SK-N-SH treated with all-trans-retinoic acid at 6 μM for 48 hours (cell line): ENCODE measurements around the gene HYCC1.
"Not testable (repeated sequence)": the region's sequence is repeated elsewhere in the genome, so short reads cannot be mapped to it uniquely, and the experiment has no call there.

ENCODE experiments used
- ATAC-seq: fragments of 200-7000 bp; cut with Tn5 transposase; 3 replicates; pipeline ENCODE4 v1.9.1; 2020; ENCODE audit warnings: mild to moderate bottlenecking, moderate library complexity
- BACH2 ChIP-seq: fragments of 250-450 bp; sonication (Bioruptor Pico); IDR thresholded peaks from 2 replicates; pipeline ENCODE4 v1.9.0; 2021; ENCODE audit warnings: mild to moderate bottlenecking, borderline replicate concordance
- CSDC2 ChIP-seq: fragments of 250-450 bp; sonication (Bioruptor Pico); IDR thresholded peaks from 2 replicates; pipeline ENCODE4 v1.5.0; 2020; ENCODE audit warnings: mild to moderate bottlenecking, moderate library complexity
- ESRRG ChIP-seq: fragments of 250-450 bp; sonication (Bioruptor Pico); IDR thresholded peaks from 2 replicates; pipeline ENCODE4 v1.6.1; 2021; ENCODE audit warnings: mild to moderate bottlenecking
- GLIS3 ChIP-seq: fragments of 250-450 bp; sonication (Bioruptor Pico); IDR thresholded peaks from 2 replicates; pipeline ENCODE4 v1.5.0; 2020; ENCODE audit warnings: mild to moderate bottlenecking, moderate library complexity
- ISL1 ChIP-seq: fragments of 250-450 bp; sonication (Bioruptor Pico); IDR thresholded peaks from 2 replicates; pipeline ENCODE4 v2.1.2; 2022; ENCODE audit warnings: mild to moderate bottlenecking, moderate library complexity
- OSR1 ChIP-seq: fragments of 250-450 bp; sonication (Bioruptor Pico); IDR thresholded peaks from 2 replicates; pipeline ENCODE4 v1.8.0; 2022; ENCODE audit warnings: moderate library complexity, mild to moderate bottlenecking, inconsistent platforms
- PPARA ChIP-seq: fragments of 250-450 bp; sonication (Bioruptor Pico); IDR thresholded peaks from 2 replicates; pipeline ENCODE4 v1.5.0; 2020; ENCODE audit warnings: mild to moderate bottlenecking, borderline replicate concordance
- RARB ChIP-seq: fragments of 250-450 bp; sonication (Bioruptor Pico); IDR thresholded peaks from 2 replicates; pipeline ENCODE4 v1.8.0; 2021; ENCODE audit warnings: mild to moderate bottlenecking, moderate library complexity
- SNAI2 ChIP-seq: fragments of 250-450 bp; sonication (Bioruptor Pico); IDR thresholded peaks from 2 replicates; pipeline ENCODE4 v1.5.0; 2020; ENCODE audit warnings: mild to moderate bottlenecking, moderate library complexity
- TCF4 ChIP-seq: fragments of 250-450 bp; sonication (Bioruptor Pico); IDR thresholded peaks from 2 replicates; pipeline ENCODE4 v1.8.0; 2021; ENCODE audit warnings: mild to moderate bottlenecking, moderate library complexity, borderline replicate concordance
- TOX ChIP-seq: fragments of 250-450 bp; sonication (Bioruptor Pico); IDR thresholded peaks from 2 replicates; pipeline ENCODE4 v1.8.0; 2021; ENCODE audit warnings: mild to moderate bottlenecking, moderate library complexity, borderline replicate concordance
- ZC3H10 ChIP-seq: fragments of 250-450 bp; sonication (Bioruptor Pico); IDR thresholded peaks from 2 replicates; pipeline ENCODE4 v1.5.1; 2021; ENCODE audit warnings: mild to moderate bottlenecking, moderate library complexity
- ZFP3 ChIP-seq: fragments of 250-450 bp; sonication (Bioruptor Pico); IDR thresholded peaks from 2 replicates; pipeline ENCODE4 v1.5.0; 2020; ENCODE audit warnings: mild to moderate bottlenecking, moderate library complexity
- ZFP30 ChIP-seq: fragments of 450-650 bp; formaldehyde crosslinking; IDR thresholded peaks from 2 replicates; pipeline ENCODE4 v1.5.0; 2022; ENCODE audit warnings: mild to moderate bottlenecking, moderate library complexity
- ZNF565 ChIP-seq: fragments of 450-650 bp; formaldehyde crosslinking; conservative IDR thresholded peaks from 2 replicates; pipeline ENCODE4 v1.5.0; 2020; ENCODE audit warnings: low read depth, mild to moderate bottlenecking, moderate library complexity
- ZNF70 ChIP-seq: fragments of 450-650 bp; formaldehyde crosslinking; IDR thresholded peaks from 2 replicates; pipeline ENCODE4 v1.5.0; 2020; ENCODE audit warnings: mild to moderate bottlenecking, moderate library complexity
- ZNF8 ChIP-seq: fragments of 450-650 bp; formaldehyde crosslinking; IDR thresholded peaks from 2 replicates; pipeline ENCODE4 v1.5.0; 2020; ENCODE audit warnings: mild to moderate bottlenecking, moderate library complexity
- TF ChIP-seq, protein P1 (sequence below): fragments of 250-450 bp; sonication (Bioruptor Pico); IDR thresholded peaks from 2 replicates; pipeline ENCODE4 v1.5.1; 2020; ENCODE audit warnings: low read depth, mild to moderate bottlenecking, moderate library complexity
- TF ChIP-seq, protein P2 (sequence below): fragments of 250-450 bp; sonication (Bioruptor Pico); IDR thresholded peaks from 2 replicates; pipeline ENCODE4 v1.5.1; 2021; ENCODE audit warnings: mild to moderate bottlenecking, moderate library complexity
- TF ChIP-seq, protein P3 (sequence below): fragments of 250-450 bp; sonication (Bioruptor Pico); IDR thresholded peaks from 2 replicates; pipeline ENCODE4 v1.5.0; 2020; ENCODE audit warnings: mild to moderate bottlenecking, moderate library complexity
- TF ChIP-seq, protein P4 (sequence below): fragments of 250-450 bp; sonication (Bioruptor Pico); IDR thresholded peaks from 2 replicates; pipeline ENCODE4 v1.8.0; 2021; ENCODE audit warnings: low read depth, mild to moderate bottlenecking, moderate library complexity, borderline replicate concordance
- TF ChIP-seq, protein P5 (sequence below): fragments of 250-450 bp; sonication (Bioruptor Pico); IDR thresholded peaks from 2 replicates; pipeline ENCODE4 v1.8.0; 2020; ENCODE audit warnings: mild to moderate bottlenecking, moderate library complexity, borderline replicate concordance

The HYCC1 gene

DNA sequence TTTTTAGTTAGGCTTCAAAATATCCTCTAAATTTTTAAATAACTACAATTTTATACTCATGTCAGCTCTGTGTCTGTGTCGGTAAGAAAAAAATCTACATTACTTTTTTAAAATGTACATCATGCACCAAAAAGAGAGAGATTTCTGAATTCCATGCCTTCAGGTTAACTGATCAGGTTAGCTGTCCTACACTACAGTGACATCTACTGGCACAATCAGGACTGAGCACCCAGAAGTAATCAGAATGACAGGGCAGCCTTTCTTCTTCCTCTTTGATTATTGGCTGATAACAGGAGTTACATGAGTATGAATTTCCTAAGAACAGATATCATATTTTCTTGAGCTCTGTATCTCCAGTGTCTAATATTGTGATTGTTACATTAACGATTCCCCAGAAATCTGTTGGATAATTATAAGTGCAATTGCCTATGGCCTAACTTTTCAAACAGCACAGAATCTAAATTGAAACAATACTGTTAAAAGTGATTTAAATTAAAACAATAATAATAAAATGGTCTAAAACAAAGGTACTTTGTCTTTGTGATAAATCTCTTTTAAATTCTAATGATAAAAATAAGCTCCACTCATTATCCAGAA lies 41.8 kb upstream of the HYCC1 start:
- peak; percentile 98 for ATAC-seq
- TF ChIP-seq BACH2 (CRISPR knock-in tag) (no peak), TCF4 (CRISPR knock-in tag) (no peak), ZNF565 (CRISPR knock-in tag) (no peak), ZFP30 (no peak), ESRRG (CRISPR knock-in tag) (no peak), ZFP3 (no peak), CSDC2 (CRISPR knock-in tag) (no peak), ZNF8 (CRISPR knock-in tag) (no peak), TOX (no peak), RARB (no peak), ZC3H10 (no peak), ISL1 (CRISPR knock-in tag) (no peak), OSR1 (CRISPR knock-in tag) (no peak), GLIS3 (CRISPR knock-in tag) (no peak)
- TF ChIP-seq, protein P1, sequence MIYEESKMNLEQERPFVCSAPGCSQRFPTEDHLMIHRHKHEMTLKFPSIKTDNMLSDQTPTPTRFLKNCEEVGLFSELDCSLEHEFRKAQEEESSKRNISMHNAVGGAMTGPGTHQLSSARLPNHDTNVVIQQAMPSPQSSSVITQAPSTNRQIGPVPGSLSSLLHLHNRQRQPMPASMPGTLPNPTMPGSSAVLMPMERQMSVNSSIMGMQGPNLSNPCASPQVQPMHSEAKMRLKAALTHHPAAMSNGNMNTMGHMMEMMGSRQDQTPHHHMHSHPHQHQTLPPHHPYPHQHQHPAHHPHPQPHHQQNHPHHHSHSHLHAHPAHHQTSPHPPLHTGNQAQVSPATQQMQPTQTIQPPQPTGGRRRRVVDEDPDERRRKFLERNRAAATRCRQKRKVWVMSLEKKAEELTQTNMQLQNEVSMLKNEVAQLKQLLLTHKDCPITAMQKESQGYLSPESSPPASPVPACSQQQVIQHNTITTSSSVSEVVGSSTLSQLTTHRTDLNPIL (CRISPR knock-in tag): no peak
- TF ChIP-seq, protein P2, sequence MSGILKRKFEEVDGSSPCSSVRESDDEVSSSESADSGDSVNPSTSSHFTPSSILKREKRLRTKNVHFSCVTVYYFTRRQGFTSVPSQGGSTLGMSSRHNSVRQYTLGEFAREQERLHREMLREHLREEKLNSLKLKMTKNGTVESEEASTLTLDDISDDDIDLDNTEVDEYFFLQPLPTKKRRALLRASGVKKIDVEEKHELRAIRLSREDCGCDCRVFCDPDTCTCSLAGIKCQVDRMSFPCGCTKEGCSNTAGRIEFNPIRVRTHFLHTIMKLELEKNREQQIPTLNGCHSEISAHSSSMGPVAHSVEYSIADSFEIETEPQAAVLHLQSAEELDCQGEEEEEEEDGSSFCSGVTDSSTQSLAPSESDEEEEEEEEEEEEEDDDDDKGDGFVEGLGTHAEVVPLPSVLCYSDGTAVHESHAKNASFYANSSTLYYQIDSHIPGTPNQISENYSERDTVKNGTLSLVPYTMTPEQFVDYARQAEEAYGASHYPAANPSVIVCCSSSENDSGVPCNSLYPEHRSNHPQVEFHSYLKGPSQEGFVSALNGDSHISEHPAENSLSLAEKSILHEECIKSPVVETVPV (CRISPR knock-in tag): no peak
- TF ChIP-seq, protein P3, sequence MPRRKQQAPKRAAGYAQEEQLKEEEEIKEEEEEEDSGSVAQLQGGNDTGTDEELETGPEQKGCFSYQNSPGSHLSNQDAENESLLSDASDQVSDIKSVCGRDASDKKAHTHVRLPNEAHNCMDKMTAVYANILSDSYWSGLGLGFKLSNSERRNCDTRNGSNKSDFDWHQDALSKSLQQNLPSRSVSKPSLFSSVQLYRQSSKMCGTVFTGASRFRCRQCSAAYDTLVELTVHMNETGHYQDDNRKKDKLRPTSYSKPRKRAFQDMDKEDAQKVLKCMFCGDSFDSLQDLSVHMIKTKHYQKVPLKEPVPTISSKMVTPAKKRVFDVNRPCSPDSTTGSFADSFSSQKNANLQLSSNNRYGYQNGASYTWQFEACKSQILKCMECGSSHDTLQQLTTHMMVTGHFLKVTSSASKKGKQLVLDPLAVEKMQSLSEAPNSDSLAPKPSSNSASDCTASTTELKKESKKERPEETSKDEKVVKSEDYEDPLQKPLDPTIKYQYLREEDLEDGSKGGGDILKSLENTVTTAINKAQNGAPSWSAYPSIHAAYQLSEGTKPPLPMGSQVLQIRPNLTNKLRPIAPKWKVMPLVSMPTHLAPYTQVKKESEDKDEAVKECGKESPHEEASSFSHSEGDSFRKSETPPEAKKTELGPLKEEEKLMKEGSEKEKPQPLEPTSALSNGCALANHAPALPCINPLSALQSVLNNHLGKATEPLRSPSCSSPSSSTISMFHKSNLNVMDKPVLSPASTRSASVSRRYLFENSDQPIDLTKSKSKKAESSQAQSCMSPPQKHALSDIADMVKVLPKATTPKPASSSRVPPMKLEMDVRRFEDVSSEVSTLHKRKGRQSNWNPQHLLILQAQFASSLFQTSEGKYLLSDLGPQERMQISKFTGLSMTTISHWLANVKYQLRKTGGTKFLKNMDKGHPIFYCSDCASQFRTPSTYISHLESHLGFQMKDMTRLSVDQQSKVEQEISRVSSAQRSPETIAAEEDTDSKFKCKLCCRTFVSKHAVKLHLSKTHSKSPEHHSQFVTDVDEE (CRISPR knock-in tag): no peak
- TF ChIP-seq, protein P4, sequence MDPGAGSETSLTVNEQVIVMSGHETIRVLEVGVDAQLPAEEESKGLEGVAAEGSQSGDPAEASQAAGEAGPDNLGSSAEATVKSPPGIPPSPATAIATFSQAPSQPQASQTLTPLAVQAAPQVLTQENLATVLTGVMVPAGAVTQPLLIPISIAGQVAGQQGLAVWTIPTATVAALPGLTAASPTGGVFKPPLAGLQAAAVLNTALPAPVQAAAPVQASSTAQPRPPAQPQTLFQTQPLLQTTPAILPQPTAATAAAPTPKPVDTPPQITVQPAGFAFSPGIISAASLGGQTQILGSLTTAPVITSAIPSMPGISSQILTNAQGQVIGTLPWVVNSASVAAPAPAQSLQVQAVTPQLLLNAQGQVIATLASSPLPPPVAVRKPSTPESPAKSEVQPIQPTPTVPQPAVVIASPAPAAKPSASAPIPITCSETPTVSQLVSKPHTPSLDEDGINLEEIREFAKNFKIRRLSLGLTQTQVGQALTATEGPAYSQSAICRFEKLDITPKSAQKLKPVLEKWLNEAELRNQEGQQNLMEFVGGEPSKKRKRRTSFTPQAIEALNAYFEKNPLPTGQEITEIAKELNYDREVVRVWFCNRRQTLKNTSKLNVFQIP: no peak

DNA sequence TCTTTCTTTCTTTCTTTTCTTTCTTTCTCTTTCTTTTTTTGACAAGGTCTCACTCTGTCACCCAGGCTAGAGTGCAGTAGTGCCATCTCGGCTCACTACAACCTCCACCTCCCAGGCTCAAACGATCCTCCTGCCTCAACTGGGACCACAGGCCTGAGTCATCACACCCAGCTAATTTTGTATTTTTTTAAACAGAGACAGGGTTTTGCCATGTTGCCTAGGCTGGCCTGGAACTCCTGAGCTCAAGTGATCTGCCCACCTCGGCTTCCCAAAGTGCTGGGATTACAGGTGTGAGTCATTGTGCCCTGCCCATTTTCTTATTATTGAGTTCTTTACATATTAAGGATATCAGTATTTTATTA lies 37.2 kb upstream of the HYCC1 start:
- ATAC-seq: not testable (repeated sequence)

DNA sequence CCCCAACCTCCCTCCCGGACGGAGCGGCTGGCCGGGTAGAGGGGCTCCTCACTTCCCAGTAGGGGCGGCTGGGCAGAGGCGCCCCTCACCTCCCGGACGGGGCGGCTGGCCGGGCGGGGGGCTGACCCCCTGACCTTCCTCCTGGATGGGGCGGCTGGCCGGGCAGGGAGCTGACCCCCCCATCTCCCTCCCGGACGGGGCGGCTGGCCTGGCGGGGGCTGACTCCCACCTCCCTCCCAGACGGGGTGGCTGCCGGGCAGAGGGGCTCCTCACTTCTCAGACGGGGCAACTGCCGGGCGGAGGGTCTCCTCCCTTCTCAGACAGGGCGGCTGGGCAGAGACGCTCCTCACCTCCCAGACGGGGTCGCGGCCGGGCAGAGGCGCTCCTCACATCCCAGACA lies 32.4 kb upstream of the HYCC1 start:
- not testable (repeated sequence) for ATAC-seq

DNA sequence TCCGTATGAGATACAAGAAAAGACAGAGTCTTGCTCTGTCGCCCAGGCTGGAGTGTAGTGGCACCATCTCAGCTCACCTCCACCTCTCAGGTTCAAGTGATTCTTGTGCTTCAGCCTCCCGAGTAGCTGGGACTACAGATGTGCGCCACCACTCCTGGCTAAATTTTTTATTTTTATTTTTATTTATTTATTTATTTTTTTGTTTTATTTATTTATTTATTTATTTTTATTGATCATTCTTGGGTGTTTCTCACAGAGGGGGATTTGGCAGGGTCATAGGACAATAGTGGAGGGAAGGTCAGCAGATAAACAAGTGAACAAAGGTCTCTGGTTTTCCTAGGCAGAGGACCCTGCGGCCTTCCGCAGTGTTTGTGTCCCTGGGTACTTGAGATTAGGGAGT lies 31.2 kb upstream of the HYCC1 start:
- ATAC-seq: not testable (repeated sequence)

DNA sequence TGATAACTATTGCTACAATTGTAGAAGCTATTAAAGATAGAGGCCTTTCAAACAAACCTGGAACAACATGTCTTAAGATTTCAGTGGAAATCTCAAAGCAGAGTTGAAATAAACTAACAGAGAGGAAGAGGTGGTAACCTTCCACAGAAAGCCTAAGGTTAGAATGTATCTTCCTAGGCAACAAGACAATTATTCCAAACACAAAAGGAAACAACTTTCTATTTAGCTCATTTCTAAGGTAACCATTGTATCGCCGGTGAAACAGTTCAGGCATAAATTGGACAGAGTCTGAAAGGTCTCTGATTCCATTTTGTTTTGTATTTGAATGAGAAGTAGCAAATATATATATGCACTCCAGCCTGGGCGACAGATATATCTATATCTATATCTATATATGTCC lies 30.7 kb upstream of the HYCC1 start:
- no peak for ATAC-seq
- no peak for TF ChIP-seq ZNF70 (CRISPR knock-in tag)
- no peak for TF ChIP-seq SNAI2 (CRISPR knock-in tag)
- TF ChIP-seq ZFP3: no peak
- TF ChIP-seq RARB: no peak
- no peak for TF ChIP-seq ESRRG (CRISPR knock-in tag)
- no peak for TF ChIP-seq TCF4 (CRISPR knock-in tag)
- no peak for TF ChIP-seq GLIS3 (CRISPR knock-in tag)
- TF ChIP-seq, protein P3 (CRISPR knock-in tag): no peak
- no peak for TF ChIP-seq TOX
- TF ChIP-seq, protein P5, sequence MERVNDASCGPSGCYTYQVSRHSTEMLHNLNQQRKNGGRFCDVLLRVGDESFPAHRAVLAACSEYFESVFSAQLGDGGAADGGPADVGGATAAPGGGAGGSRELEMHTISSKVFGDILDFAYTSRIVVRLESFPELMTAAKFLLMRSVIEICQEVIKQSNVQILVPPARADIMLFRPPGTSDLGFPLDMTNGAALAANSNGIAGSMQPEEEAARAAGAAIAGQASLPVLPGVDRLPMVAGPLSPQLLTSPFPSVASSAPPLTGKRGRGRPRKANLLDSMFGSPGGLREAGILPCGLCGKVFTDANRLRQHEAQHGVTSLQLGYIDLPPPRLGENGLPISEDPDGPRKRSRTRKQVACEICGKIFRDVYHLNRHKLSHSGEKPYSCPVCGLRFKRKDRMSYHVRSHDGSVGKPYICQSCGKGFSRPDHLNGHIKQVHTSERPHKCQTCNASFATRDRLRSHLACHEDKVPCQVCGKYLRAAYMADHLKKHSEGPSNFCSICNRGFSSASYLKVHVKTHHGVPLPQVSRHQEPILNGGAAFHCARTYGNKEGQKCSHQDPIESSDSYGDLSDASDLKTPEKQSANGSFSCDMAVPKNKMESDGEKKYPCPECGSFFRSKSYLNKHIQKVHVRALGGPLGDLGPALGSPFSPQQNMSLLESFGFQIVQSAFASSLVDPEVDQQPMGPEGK (CRISPR knock-in tag): no peak
- TF ChIP-seq ZFP30: no peak
- TF ChIP-seq ZNF8 (CRISPR knock-in tag): no peak
- TF ChIP-seq ZC3H10: no peak
- no peak for TF ChIP-seq BACH2 (CRISPR knock-in tag)
- no peak for TF ChIP-seq PPARA (CRISPR knock-in tag)
- TF ChIP-seq CSDC2 (CRISPR knock-in tag): no peak
